ENCODE results near the gene EIF4A2. TPM values are rescaled to one million over a fixed set of nuclear protein-coding genes. Genes with fewer than 3 reads are reported as not detected.

EIF4A2 gene
- total and polyA plus RNA-seq, 8 donors: 209 to 402 (median 264) TPM

DNA sequence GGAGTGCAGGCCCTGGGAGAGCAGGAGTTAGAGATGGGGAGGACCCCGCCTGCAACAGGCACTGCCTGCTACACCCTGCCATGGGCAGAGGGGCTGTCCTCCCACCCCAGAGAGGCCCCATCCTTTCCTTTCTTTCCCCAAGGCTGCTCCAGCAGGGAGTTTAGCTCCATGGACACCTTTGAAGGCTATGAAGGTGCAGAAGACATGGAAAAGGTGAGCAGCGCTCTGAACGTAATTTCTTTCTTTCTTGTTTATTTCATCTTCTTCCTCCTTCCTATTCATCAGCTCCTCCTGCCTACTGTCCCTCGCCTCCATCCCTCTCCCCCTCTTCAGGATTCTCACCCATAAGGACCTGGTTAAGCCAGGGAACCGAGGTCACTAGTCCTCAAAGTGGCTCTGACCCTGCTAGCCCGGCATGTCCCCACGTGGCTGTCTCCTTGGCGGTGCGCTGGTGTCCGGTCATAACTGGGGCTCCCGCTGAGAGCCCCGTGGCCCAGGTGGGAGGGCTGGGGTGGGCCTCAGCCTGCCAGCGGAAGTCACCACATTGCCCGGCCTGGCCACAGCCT lies 43.1 kb downstream of the EIF4A2 start:
- Histone ChIP-seq H3K4me3 (peak overlapping the region in 2 of 4 donors; percentile 55 to 63), H3K27me3 (peaks cover 0 to 32% (median 4%) of the 10 kb centered on the region in 4 donors), H3K27ac (no peak overlapping the region), H3K4me1 (no peaks in the 10 kb centered on the region), H3K9me3 (no peaks in the 10 kb centered on the region), H3K36me3 (no peaks in the 10 kb centered on the region)
- 20% methylated on average over 14 of the region's 14 CpGs for WGBS, 2 donors
- peak in 1 of 6 donors; percentile 51 for DNase-seq
- intact Hi-C loops (cut with DNase I): no loop called here
- no peak for FAIRE-seq
- ATAC-seq: peak; percentile 23 to 36 (median 31)
- TF ChIP-seq, protein P1, sequence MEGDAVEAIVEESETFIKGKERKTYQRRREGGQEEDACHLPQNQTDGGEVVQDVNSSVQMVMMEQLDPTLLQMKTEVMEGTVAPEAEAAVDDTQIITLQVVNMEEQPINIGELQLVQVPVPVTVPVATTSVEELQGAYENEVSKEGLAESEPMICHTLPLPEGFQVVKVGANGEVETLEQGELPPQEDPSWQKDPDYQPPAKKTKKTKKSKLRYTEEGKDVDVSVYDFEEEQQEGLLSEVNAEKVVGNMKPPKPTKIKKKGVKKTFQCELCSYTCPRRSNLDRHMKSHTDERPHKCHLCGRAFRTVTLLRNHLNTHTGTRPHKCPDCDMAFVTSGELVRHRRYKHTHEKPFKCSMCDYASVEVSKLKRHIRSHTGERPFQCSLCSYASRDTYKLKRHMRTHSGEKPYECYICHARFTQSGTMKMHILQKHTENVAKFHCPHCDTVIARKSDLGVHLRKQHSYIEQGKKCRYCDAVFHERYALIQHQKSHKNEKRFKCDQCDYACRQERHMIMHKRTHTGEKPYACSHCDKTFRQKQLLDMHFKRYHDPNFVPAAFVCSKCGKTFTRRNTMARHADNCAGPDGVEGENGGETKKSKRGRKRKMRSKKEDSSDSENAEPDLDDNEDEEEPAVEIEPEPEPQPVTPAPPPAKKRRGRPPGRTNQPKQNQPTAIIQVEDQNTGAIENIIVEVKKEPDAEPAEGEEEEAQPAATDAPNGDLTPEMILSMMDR (IDR thresholded peaks at IDR 0.05): no peak

DNA sequence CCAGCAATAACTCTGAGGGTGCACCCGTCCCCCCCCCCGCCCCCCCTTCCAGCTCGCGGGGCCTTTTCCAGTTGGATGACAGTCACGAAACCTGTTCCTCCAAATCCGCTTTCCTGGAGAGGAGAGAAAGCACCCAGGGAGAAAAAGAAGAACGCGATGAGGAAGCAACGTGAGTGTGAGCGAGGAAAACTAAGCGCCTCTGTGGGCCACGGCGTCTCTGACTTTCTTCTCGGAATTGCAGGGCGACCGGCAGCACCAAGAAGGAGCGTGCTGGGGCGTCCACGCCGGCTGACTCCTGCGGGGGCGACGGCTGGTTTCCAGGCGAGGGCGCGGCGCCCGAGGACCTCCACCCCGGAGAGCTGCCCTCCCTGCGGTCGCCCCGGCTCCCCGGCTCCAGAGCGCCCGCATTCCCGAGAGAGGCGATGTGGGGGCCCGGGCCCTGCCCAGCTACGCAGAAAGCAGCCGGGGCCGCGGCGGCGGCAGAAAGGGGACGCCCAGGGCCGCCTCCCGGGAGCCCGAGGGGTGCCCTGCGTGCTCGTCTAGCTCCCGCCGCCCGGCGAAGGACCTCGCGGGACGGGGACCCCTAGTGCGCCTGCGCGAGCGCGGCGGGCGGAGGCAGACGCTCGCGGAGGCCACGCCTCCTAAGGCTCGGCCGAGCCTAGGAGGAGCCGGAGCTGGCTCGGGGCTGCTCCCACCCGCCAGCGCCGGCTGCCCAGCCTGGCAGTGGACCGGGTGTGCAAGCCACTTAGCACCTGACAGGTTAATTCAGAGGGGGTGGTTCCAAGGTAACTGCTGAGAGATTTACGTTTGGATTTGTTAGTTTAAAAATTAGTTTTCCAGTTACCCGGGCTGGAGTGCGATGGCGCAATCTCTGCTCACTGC lies 43.8 kb downstream of the EIF4A2 start:
- Histone ChIP-seq H3K9me3 (no peaks in the 10 kb centered on the region), H3K36me3 (no peaks in the 10 kb centered on the region), H3K4me1 (no peaks in the 10 kb centered on the region), H3K27me3 (peaks cover 0 to 32% (median 4%) of the 10 kb centered on the region in 4 donors), H3K4me3 (peak overlapping the region; percentile 44 to 63 (median 55)), H3K27ac (no peak overlapping the region)
- DNase-seq (peak; percentile 69 to 93 (median 87)), FAIRE-seq (no peak), ATAC-seq (peak; percentile 96 to 99 (median 98))
- WGBS, 2 donors: 1 to 2% methylated on average over 79 to 80 of the region's 80 CpGs
- TF ChIP-seq, protein P1 (IDR thresholded peaks at IDR 0.05): no peak
- intact Hi-C loops (cut with DNase I): no loop called here

DNA sequence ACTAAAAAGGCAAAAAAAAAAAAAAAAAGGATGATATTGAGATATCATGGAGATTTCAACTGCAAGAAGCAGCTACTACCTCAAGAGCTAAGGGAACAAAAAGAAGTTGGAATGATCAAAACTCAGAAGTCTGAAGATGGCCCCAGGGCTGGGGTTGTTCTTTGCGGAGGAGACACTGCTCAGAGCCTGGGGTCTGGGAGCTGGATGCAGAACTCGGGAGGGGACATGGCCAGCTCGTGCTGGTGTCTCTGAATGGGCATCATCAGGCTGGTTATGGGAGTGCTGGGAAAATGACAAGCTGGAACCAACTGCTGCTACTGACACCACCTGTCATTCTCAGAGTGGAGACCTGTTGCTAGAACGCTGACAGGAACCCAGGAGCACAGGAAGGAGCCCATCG lies 45.0 kb downstream of the EIF4A2 start:
- Histone ChIP-seq H3K4me3 (no peak overlapping the region), H3K9me3 (no peaks in the 10 kb centered on the region), H3K4me1 (no peaks in the 10 kb centered on the region), H3K36me3 (no peaks in the 10 kb centered on the region), H3K27me3 (peaks cover 0 to 38% (median 4%) of the 10 kb centered on the region in 4 donors), H3K27ac (no peak overlapping the region)
- WGBS, 2 donors: 19 to 22% methylated on average over 5 of the region's 5 CpGs
- intact Hi-C loops (cut with DNase I): no loop called here
- TF ChIP-seq, protein P1 (IDR thresholded peaks at IDR 0.05): no peak
- no peak for FAIRE-seq
- no peak for ATAC-seq
- no peak for DNase-seq

DNA sequence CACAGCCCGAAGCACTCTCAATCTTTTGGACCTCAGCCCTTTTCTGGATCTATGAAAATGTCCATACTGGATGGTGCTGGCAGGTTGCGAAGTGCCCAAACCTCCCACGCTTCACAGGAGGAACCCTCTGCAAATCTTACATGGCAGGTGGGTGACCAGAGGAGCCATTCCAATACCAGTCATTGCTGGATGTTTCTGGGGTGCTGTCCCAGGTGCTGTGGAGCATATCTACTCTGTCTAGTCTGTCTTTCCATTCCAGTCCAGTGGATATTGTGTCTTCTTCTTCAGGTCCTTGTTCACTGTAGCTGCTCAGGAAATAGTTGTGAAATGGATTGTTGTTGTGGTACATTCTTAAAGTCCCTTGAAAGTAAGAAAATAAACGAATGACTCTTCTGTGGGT lies 48.4 kb downstream of the EIF4A2 start:
- peaks cover 0 to 30% (median 4%) of the 10 kb centered on the region in 4 donors for H3K27me3 ChIP-seq
- no peaks in the 10 kb centered on the region for H3K36me3 ChIP-seq
- ATAC-seq (no peak), FAIRE-seq (no peak), DNase-seq (no peak)
- no peaks in the 10 kb centered on the region for H3K4me1 ChIP-seq
- no peak overlapping the region for H3K27ac ChIP-seq
- WGBS, 2 donors: 52 to 63% methylated on average over 4 of the region's 4 CpGs
- TF ChIP-seq, protein P1 (IDR thresholded peaks at IDR 0.05): no peak
- H3K9me3 ChIP-seq: no peaks in the 10 kb centered on the region
- H3K4me3 ChIP-seq: no peak overlapping the region
- intact Hi-C loops (cut with DNase I): no loop called here
